HFF-Myc (cell line): Measurements from ENCODE around the gene VWF.

Experiments used
- DNase-seq: peaks from one replicate; pipeline ENCODE4 v3.0.0-alpha.2; 2011; ENCODE audit warnings: low read depth; ENCODE audit errors: extremely low read depth
- H3K4me3 ChIP-seq: replicated peaks from 2 replicates; pipeline ENCODE4 v1.5.1; 2011; ENCODE audit warnings: low read depth, mild to moderate bottlenecking, control low read depth, low read length
- TF ChIP-seq, protein P1 (sequence below): IDR thresholded peaks from 2 replicates; pipeline ENCODE4 v1.5.1; 2012; ENCODE audit warnings: mild to moderate bottlenecking, low read depth, low read length, control low read depth; ENCODE audit errors: missing control alignments

Gene VWF

DNA sequence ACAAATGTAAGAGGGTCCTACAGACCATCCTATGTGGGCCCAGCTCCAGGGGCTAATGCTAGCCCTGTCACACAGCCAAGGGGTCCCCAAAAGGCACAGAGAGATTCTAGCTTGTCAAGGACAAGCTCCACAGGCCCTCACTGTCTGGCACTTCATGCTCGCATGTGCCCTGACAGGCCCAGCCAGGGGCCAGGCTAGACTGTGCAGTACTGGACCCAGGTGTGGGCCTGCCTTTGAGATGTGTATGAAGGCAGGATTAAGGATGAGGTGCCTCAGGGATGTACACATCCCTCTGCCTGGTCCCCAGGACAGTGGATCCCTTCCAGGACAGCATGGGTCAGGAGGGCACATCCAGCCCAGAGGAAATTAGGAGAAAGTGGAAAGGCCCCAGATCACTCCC is 57.8 kb downstream of the VWF start:
- H3K4me3 ChIP-seq, result no peak overlapping the region
- TF ChIP-seq, protein P1, sequence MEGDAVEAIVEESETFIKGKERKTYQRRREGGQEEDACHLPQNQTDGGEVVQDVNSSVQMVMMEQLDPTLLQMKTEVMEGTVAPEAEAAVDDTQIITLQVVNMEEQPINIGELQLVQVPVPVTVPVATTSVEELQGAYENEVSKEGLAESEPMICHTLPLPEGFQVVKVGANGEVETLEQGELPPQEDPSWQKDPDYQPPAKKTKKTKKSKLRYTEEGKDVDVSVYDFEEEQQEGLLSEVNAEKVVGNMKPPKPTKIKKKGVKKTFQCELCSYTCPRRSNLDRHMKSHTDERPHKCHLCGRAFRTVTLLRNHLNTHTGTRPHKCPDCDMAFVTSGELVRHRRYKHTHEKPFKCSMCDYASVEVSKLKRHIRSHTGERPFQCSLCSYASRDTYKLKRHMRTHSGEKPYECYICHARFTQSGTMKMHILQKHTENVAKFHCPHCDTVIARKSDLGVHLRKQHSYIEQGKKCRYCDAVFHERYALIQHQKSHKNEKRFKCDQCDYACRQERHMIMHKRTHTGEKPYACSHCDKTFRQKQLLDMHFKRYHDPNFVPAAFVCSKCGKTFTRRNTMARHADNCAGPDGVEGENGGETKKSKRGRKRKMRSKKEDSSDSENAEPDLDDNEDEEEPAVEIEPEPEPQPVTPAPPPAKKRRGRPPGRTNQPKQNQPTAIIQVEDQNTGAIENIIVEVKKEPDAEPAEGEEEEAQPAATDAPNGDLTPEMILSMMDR, result no peak
- DNase-seq, result no peak

DNA sequence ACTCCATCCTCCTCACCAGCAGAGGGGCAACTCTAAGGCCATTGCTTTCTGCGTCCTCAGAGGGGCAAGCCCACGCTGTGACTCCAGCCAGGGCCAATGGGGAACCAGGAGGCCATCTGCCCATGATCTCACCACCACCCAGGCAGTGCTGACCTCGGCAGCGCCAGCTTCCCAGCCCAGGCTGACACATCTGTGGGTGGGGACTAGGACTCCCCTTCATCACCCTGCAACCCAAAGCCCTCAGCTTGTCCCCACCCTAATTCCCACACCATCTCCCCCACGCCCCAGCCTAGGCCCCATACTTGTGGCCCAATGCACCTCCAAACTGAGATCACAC is 58.6 kb downstream of the VWF start:
- H3K4me3 ChIP-seq, result no peak overlapping the region
- DNase-seq, result no peak
- TF ChIP-seq, protein P1, result no peak

DNA sequence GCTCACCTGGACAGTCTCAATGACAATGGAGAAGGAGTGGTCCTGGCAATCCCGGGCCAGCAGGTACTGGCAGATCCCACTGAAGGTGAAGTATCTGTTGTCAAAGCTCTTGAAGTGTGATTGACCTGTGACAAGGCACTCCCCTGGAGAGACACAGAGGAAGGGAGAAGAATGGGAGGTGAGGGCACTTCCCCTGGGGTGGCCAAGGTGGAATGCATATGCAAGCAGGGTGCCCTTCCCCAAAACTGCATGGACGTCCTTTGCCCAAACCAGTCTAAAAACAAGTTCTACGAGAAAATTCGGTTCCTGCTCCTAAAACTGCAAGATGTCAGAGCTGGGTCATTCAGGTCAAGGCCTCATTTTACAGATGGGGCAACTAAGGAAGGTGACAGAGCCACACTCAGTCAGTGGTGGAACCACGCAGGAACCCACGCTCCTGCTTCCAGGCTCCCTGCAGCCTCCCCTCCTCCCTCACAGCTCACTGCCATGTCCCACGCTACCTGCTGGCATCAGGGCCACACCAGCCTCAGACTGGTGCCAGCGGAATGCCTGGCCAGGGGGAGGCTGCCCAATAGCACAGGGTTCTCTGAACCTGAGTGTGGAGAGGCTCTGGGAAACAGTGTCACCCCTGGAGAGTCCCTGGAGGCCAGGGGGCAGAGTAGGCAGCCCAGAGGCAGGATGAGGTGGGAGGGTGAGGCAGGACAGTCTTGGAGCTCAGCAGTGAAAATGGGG is 59.2 kb downstream of the VWF start:
- no peak for DNase-seq
- TF ChIP-seq, protein P1, result no peak
- no peak overlapping the region for H3K4me3 ChIP-seq

DNA sequence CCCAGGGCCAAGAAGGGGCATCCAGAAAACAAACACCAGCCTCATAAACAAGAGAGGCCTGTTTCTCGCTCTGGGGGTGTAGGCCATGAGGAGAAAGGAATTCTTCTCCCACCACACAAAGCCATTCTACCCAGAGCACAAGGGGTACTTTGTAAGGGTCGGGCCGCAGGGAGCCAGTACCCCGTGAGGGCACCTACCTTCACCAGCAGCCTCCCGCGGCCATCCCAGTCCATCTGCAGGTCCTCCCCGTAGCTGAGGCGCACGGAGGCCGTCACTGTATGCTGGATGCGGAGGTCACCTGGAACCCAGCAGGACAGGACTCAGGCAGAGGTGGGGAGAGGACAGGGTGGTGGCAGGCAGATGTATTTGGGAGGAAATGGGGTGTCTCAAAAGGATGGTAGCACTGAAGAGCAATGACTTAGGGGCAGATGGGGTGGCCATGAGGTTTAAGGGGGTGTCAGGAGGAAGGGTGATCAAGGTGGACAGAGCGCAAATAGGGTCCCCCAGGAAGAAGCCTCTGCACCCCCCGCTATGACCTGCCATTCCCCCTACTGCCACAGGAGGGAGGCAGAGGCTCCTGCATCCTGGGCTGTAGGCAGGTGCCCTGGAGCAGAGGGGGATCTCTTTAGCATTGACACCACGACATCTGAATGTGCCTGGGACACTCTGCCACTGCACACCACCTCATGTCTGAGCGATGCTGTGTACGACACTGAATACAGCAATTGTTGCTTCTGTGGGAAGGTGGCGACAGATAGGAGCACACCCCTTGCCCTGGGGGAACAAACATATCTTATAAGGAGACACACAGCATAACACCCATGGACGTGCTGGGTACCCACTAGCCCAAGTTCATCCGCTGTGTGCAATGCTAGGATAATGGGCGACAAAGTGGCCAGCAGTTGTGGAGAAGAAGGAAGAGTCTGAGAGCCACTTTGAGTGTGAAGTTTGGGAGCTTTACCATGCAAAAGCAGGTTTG is 61.4 kb downstream of the VWF start:
- TF ChIP-seq, protein P1, result peak; percentile 96
- no peak overlapping the region for H3K4me3 ChIP-seq
- no peak for DNase-seq

DNA sequence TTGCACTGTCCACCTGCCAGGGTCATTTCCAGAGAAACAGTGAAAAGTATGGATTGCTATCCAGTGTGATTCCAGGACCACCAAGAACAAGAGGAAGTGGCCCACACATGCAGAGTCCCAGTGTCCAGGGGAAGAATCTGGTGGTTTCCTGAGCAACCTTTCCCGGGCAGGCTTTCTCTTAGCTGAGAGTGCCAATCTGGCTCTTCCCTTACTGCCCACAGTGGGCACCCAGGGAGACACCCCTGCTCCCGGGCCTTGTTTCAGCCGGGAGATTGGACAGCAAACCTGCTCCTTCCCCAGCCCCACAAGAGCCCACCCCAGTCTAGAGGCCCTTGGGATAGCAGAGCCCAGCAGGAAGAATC is 62.1 kb downstream of the VWF start:
- no peak overlapping the region for H3K4me3 ChIP-seq
- no peak for DNase-seq
- TF ChIP-seq, protein P1, result no peak

DNA sequence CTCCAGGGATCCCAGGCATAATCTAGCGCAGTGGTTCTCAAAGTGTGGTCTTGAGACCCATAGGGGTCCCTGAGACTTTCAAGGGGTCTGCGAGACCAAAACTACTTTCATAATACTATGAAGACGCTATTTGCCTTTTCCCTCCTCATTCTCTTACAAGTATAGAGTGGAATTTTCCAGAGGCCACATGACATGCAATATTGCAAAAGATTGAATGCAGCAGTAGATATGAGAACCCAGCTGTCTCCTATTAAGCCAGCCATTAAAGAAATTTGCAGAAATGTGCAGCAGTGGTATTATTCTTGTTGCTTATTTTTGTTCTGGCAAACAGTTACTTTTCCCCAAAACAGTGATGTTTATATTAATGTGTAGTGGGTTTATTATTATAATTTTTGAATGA is 62.8 kb downstream of the VWF start:
- no peak for DNase-seq
- TF ChIP-seq, protein P1, result no peak
- H3K4me3 ChIP-seq, result no peak overlapping the region
